OCI-LY3 (cell line): ENCODE data around the gene TAF1B.

Experiments
- H2AFZ ChIP-seq: fragments of 200-600, 300-600 bp; shearing (Covaris generic); 2 replicates; pipeline ENCODE4 v1.6.0; 2014; ENCODE audit warnings: antibody characterized with exemption, low read depth, low read length
- H3K27ac ChIP-seq: fragments of 200-600, 300-600 bp; sonication (generic); 2 replicates; pipeline ENCODE4 v1.5.1; 2014; ENCODE audit warnings: mild to moderate bottlenecking, low read length, moderate library complexity, mixed read lengths
- H3K27me3 ChIP-seq: fragments of 200-600, 300-600 bp; sonication (generic); 2 replicates; pipeline ENCODE4 v1.6.1; 2014; ENCODE audit warnings: low read depth, low read length, mixed read lengths
- H3K36me3 ChIP-seq: fragments of 200-600, 300-600 bp; sonication (generic); replicated peaks from 2 replicates; pipeline ENCODE3; 2014; ENCODE audit warnings: low read depth, low read length, mixed read lengths
- H3K4me1 ChIP-seq: fragments of 300-600, 200-600 bp; sonication (generic); 2 replicates; pipeline ENCODE4 v1.6.1; 2014; ENCODE audit warnings: low read length, mixed read lengths
- H3K4me2 ChIP-seq: fragments of 200-600, 300-600 bp; sonication (generic); 2 replicates; pipeline ENCODE4 v1.6.1; 2014; ENCODE audit warnings: low read length, mixed read lengths
- H3K4me3 ChIP-seq: fragments of 300-600, 200-600 bp; sonication (generic); 2 replicates; pipeline ENCODE4 v1.5.1; 2014; ENCODE audit warnings: antibody characterized with exemption, mild to moderate bottlenecking, low read length, moderate library complexity
- H3K79me2 ChIP-seq: fragments of 300-600, 200-600 bp; shearing (Covaris generic); 2 replicates; pipeline ENCODE4 v1.6.1; 2014; ENCODE audit warnings: mild to moderate bottlenecking, low read length, mixed read lengths
- H3K9ac ChIP-seq: fragments of 300-600, 200-600 bp; shearing (Covaris generic); 2 replicates; pipeline ENCODE4 v1.6.0; 2014; ENCODE audit warnings: mild to moderate bottlenecking, low read length, moderate library complexity
- H3K9me3 ChIP-seq: fragments of 200-600, 300-600 bp; shearing (Covaris generic); 2 replicates; pipeline ENCODE4 v1.6.1; 2014; ENCODE audit warnings: low read length, mixed read lengths; ENCODE audit not compliant: insufficient read depth
- H4K20me1 ChIP-seq: fragments of 200-600, 300-600 bp; sonication (generic); 2 replicates; pipeline ENCODE4 v1.6.1; 2016; ENCODE audit warnings: low read length, mixed read lengths; ENCODE audit not compliant: insufficient read depth
- CTCF ChIP-seq: fragments of 200-600, 300-600 bp; sonication (generic); IDR thresholded peaks from 2 replicates; pipeline ENCODE4 v1.5.1; 2014; ENCODE audit warnings: antibody characterized with exemption, low read length, low read depth
- EZH2phosphoT487 ChIP-seq: fragments of 200-600 bp; shearing (Covaris generic); IDR thresholded peaks from 2 replicates; pipeline ENCODE4 v1.6.1; 2018; ENCODE audit warnings: antibody characterized with exemption, mixed run types, low read depth

The TAF1B gene

GRCh38 chr2:9836517-9836916, 6.8 kb upstream of the TAF1B start:
- Histone ChIP-seq H3K9ac (no peak overlapping the region), H3K79me2 (no peaks in the 10 kb centered on the region), H3K4me1 (no peaks in the 10 kb centered on the region), H3K36me3 (no peaks in the 10 kb centered on the region), H2AFZ (no peak overlapping the region), H3K4me3 (no peak overlapping the region), H3K9me3 (no peaks in the 10 kb centered on the region), H3K27ac (no peak overlapping the region), H3K27me3 (peaks cover 10% of the 10 kb centered on the region), H3K4me2 (no peak overlapping the region), H4K20me1 (no peaks in the 10 kb centered on the region)
- TF ChIP-seq CTCF, result no peak
- no peak for TF ChIP-seq EZH2phosphoT487

- H3K27ac ChIP-seq, result no peak overlapping the region
- no peaks in the 10 kb centered on the region for H4K20me1 ChIP-seq
- peaks cover 3% of the 10 kb centered on the region; the same call in 1 of the 2 replicates for H3K27me3 ChIP-seq
- no peaks in the 10 kb centered on the region for H3K9me3 ChIP-seq
- TF ChIP-seq EZH2phosphoT487 (no peak), CTCF (no peak)
- no peaks in the 10 kb centered on the region for H3K36me3 ChIP-seq
- H2AFZ ChIP-seq, result no peak overlapping the region
- no peak overlapping the region for H3K4me2 ChIP-seq
- H3K4me1 ChIP-seq, result no peaks in the 10 kb centered on the region
- H3K79me2 ChIP-seq, result no peaks in the 10 kb centered on the region
- H3K4me3 ChIP-seq, result no peak overlapping the region
- H3K9ac ChIP-seq, result no peak overlapping the region
Measured at GRCh38 chr2:9837451-9837850, 5.8 kb upstream of the TAF1B start.

- no peaks in the 10 kb centered on the region for H3K9me3 ChIP-seq
- TF ChIP-seq EZH2phosphoT487 (no peak), CTCF (no peak)
- 0 out of 2 replicates have a peak, but pooled peaks cover 4% of the 10 kb centered on the region for H3K4me1 ChIP-seq
- no peak overlapping the region for H2AFZ ChIP-seq
- no peaks in the 10 kb centered on the region for H4K20me1 ChIP-seq
- H3K79me2 ChIP-seq, result no peaks in the 10 kb centered on the region
- H3K4me2 ChIP-seq, result no peak overlapping the region
- no peak overlapping the region for H3K4me3 ChIP-seq
- no peaks in the 10 kb centered on the region for H3K27me3 ChIP-seq
- H3K9ac ChIP-seq, result no peak overlapping the region
- no peak overlapping the region for H3K27ac ChIP-seq
- H3K36me3 ChIP-seq, result no peaks in the 10 kb centered on the region
Measured at GRCh38 chr2:9838391-9838790, 4.9 kb upstream of the TAF1B start.

GRCh38 chr2:9842487-9843228, 616 bp upstream of the TAF1B start:
- peak overlapping the region; percentile 83 for H3K4me2 ChIP-seq
- H2AFZ ChIP-seq, result peak overlapping the region; percentile 61
- H3K9ac ChIP-seq, result peak overlapping the region; percentile 86
- peaks cover 34% of the 10 kb centered on the region for H3K79me2 ChIP-seq
- H3K27me3 ChIP-seq, result no peaks in the 10 kb centered on the region
- H4K20me1 ChIP-seq, result peaks cover 12% of the 10 kb centered on the region
- H3K36me3 ChIP-seq, result peaks cover 25% of the 10 kb centered on the region
- H3K9me3 ChIP-seq, result no peaks in the 10 kb centered on the region
- H3K4me3 ChIP-seq, result peak overlapping the region; percentile 80
- peak overlapping the region; percentile 79 for H3K27ac ChIP-seq
- no peak for TF ChIP-seq EZH2phosphoT487
- peaks cover 16% of the 10 kb centered on the region for H3K4me1 ChIP-seq
